GM23248 (cell line): Measurements from ENCODE around the gene DDB1.

Source experiments
- EZH2 ChIP-seq: fragments of 200-600 bp; sonication (generic); IDR thresholded peaks from 2 replicates; pipeline ENCODE4 v1.6.1; 2018; ENCODE audit warnings: antibody characterized with exemption, mild to moderate bottlenecking; ENCODE audit not compliant: insufficient read depth, poor library complexity, severe bottlenecking
- EZH2phosphoT487 ChIP-seq: fragments of 200-600 bp; sonication (generic); IDR thresholded peaks from 2 replicates; pipeline ENCODE4 v1.6.1; 2018; ENCODE audit warnings: antibody characterized with exemption, moderate library complexity, mild to moderate bottlenecking, low read depth; ENCODE audit not compliant: insufficient read depth

DNA sequence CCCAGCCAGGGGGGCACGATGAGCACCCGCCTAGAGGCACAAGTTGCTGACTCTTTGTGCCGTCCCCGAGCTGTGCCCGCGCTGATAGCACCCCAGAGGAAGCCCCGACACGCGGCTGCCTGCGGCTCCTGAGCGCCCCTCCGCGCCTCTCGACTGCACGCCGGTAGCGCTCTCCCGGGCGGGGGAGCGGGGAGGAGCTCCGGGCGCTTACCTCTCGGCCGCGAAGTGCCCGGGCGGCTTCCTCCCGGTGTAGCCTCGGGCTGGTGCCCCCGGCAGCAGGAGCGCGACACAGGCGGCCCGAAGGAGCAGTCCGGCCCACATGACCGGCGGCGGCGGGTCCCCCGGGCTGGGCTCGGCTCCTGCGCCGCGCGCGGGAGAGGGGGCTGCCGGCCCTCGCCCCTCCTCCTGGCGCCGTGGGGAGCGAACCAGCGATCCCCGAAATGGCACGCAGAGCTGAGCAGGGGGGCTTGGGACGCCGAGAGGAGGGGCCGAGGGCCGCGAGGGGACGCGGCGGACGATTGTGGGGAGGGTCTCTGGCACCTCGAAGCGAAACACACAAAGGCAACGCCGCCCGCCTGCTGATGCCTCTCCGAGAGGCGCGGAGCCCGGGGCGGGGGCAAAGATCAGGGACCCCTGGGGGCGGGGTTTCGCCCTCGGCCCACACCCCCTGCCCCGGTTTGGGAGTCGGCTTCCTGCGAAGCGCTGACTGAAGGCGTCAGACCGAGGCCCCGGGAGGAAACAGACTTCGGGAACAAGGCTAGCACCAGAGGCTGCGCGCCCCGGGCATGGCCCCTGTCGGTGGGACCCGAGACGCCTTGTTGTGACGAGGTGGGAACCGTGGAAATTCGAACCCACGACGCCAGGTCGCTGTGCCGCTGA is 37.9 kb downstream of the DDB1 start, which contains the start of gene VWCE:
- TF ChIP-seq EZH2 = no peak
- TF ChIP-seq EZH2phosphoT487 = no peak
